Measurements from ENCODE around the gene PIP5K1B. TPM values are rescaled to one million over a fixed set of nuclear protein-coding genes. Genes with fewer than 3 reads are reported as not detected.

Gene PIP5K1B
- total RNA-seq, 1 experiment from 2014 or later = 5.2 TPM

- TF ChIP-seq ARID4B (CRISPR knock-in tag; IDR thresholded peaks at IDR 0.05; ENCODE audit: borderline replicate concordance) = no peak
Measured at GRCh38 chr9:68780380-68780712, 75.3 kb downstream of the PIP5K1B start (continued).

- H3K4me1 Mint-ChIP-seq = peaks cover 7% of the 10 kb centered on the region
Measured at GRCh38 chr9:68780720-68781119, 75.7 kb downstream of the PIP5K1B start.

More at GRCh38 chr9:68780720-68781119, 75.7 kb downstream of the PIP5K1B start:
- Mint-ChIP-seq H3K27me3 (ENCODE audit: low read depth) (no peaks in the 10 kb centered on the region), H3K4me3 (no peak overlapping the region), H3K27ac (no peak overlapping the region), H3K9me3 (no peaks in the 10 kb centered on the region), H3K36me3 (no peaks in the 10 kb centered on the region)
- CTCF ChIA-PET = no interaction called here
- no peak for DNase-seq (ENCODE audit: low spot score)
- no peak for TF ChIP-seq ELF4 (CRISPR knock-in tag; IDR thresholded peaks at IDR 0.05; ENCODE audit: low read depth)
- no peak for TF ChIP-seq CTCF (IDR thresholded peaks at IDR 0.05)
- no peak for TF ChIP-seq ZNF671 (CRISPR knock-in tag; IDR thresholded peaks at IDR 0.05)
- TF ChIP-seq, protein P1, sequence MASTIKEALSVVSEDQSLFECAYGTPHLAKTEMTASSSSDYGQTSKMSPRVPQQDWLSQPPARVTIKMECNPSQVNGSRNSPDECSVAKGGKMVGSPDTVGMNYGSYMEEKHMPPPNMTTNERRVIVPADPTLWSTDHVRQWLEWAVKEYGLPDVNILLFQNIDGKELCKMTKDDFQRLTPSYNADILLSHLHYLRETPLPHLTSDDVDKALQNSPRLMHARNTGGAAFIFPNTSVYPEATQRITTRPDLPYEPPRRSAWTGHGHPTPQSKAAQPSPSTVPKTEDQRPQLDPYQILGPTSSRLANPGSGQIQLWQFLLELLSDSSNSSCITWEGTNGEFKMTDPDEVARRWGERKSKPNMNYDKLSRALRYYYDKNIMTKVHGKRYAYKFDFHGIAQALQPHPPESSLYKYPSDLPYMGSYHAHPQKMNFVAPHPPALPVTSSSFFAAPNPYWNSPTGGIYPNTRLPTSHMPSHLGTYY (CRISPR knock-in tag; IDR thresholded peaks at IDR 0.05) = no peak
- TF ChIP-seq, protein P2, sequence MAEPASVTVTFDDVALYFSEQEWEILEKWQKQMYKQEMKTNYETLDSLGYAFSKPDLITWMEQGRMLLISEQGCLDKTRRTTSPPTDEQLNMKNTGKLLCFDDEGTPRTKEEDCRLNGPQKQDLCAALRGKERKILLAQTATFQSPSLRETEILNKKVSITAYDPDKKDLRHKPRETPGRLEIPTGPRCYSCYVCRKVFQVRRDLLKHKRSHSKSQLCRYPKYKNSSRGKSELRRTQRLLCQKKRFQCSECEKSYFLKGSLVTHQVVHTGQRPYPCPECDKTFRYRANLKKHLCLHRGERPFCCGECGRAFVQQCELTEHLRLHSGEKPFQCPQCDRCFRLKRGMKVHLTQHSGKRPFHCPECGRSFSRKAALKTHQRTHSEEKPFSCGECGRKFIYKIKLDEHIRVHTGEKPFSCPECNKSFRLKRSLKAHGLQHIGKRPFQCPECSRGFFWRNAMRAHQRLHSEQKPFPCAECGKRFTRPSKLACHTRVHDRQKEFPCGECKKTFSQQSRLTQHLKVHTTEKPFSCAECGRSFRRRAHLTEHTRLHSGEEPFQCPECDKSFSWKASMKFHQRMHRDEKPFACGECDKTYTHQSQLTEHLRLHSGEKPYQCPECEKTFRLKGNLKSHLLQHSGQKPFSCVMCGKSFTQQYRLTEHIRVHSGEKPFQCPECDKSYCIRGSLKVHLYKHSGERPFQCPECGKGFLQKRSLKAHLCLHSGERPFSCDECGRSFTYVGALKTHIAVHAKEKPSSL (CRISPR knock-in tag; conservative IDR thresholded peaks at IDR 0.05) = no peak
- no peak for TF ChIP-seq ZBTB43 (CRISPR knock-in tag; IDR thresholded peaks at IDR 0.05)
- TF ChIP-seq JAZF1 (CRISPR knock-in tag; IDR thresholded peaks at IDR 0.05) = no peak
- no peak for TF ChIP-seq ZNF138 (CRISPR knock-in tag; conservative IDR thresholded peaks at IDR 0.05)
- TF ChIP-seq, protein P3, sequence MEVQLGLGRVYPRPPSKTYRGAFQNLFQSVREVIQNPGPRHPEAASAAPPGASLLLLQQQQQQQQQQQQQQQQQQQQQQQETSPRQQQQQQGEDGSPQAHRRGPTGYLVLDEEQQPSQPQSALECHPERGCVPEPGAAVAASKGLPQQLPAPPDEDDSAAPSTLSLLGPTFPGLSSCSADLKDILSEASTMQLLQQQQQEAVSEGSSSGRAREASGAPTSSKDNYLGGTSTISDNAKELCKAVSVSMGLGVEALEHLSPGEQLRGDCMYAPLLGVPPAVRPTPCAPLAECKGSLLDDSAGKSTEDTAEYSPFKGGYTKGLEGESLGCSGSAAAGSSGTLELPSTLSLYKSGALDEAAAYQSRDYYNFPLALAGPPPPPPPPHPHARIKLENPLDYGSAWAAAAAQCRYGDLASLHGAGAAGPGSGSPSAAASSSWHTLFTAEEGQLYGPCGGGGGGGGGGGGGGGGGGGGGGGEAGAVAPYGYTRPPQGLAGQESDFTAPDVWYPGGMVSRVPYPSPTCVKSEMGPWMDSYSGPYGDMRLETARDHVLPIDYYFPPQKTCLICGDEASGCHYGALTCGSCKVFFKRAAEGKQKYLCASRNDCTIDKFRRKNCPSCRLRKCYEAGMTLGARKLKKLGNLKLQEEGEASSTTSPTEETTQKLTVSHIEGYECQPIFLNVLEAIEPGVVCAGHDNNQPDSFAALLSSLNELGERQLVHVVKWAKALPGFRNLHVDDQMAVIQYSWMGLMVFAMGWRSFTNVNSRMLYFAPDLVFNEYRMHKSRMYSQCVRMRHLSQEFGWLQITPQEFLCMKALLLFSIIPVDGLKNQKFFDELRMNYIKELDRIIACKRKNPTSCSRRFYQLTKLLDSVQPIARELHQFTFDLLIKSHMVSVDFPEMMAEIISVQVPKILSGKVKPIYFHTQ (CRISPR knock-in tag; IDR thresholded peaks at IDR 0.05) = no peak
- TF ChIP-seq MXD4 (CRISPR knock-in tag; IDR thresholded peaks at IDR 0.05; ENCODE audit: borderline replicate concordance) = no peak
- no peak for TF ChIP-seq AFF4 (CRISPR knock-in tag; IDR thresholded peaks at IDR 0.05; ENCODE audit: borderline replicate concordance)
- TF ChIP-seq GABPB1 (CRISPR knock-in tag; IDR thresholded peaks at IDR 0.05) = no peak
- TF ChIP-seq, protein P4, sequence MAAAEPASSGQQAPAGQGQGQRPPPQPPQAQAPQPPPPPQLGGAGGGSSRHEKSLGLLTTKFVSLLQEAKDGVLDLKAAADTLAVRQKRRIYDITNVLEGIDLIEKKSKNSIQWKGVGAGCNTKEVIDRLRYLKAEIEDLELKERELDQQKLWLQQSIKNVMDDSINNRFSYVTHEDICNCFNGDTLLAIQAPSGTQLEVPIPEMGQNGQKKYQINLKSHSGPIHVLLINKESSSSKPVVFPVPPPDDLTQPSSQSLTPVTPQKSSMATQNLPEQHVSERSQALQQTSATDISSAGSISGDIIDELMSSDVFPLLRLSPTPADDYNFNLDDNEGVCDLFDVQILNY (CRISPR knock-in tag; IDR thresholded peaks at IDR 0.05) = no peak
- no peak for TF ChIP-seq ZNF416 (CRISPR knock-in tag; IDR thresholded peaks at IDR 0.05)
- no peak for TF ChIP-seq MYBL2 (CRISPR knock-in tag; IDR thresholded peaks at IDR 0.05)
- ATAC-seq = no peak
- POLR2A ChIA-PET = no interaction called here

Measured in WTC11 (cell line).